Measurements from ENCODE around the gene TMEM9. TPM values are rescaled to one million over a fixed set of nuclear protein-coding genes. Genes with fewer than 3 reads are reported as not detected.

The TMEM9 gene
- polyA plus RNA-seq, 3 donors: 13.6 to 43.6 (median 22.4) TPM

DNA sequence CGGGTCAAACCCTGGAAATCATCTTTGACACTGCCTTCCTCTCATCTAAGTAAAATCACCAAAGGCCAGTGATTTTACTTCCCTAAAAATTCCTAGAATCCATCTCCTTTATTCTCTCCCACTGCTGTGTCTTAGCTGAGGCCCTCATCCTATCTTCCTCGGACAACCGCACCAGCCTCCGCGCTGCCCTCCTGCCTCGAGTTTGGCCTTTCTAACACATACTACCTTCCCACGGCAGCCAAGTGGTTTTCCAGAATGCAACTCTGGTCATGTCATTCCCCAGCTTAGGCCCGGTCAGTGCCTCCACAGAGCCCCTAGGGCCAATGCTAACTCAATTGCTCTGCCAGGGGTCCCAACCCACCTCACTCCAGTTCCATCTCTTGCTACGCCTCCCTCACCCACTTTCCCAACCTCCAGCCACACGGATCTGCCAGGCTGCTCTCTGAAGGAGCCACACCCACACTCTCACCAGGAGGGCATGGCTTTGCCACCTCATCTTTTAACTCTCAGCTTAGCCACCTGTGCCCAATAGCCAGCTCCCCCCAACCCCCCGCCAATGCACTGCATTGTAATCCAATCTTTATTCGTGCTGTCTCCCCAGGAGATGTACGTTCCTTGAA, 6.8 kb downstream of the TMEM9 start:
- Histone ChIP-seq H4K20me1 (ENCODE audit: insufficient read depth, low read length) (no peaks in the 10 kb centered on the region), H3K27ac (ENCODE audit: low read depth in 1 of 2, low read length in 2 of 2) (no peak overlapping the region), H3K79me2 (ENCODE audit: insufficient read depth, low read length) (no peaks in the 10 kb centered on the region), H3K36me3 (replicated peaks in 1 of 2; ENCODE audit: control insufficient read depth in 1 of 2, insufficient read depth in 2 of 2, low read length in 2 of 2) (peaks cover 66 to 93% of the 10 kb centered on the region in 2 donors), H3K9ac (ENCODE audit: insufficient read depth, low read length, poor library complexity, severe bottlenecking) (no peak overlapping the region), H3K27me3 (ENCODE audit: control insufficient read depth in 2 of 2, insufficient read depth in 2 of 2, low read length in 2 of 2) (no peaks in the 10 kb centered on the region), H2AFZ (ENCODE audit: insufficient read depth, low read depth, low read length, poor library complexity, severe bottlenecking) (no peak overlapping the region), H3K4me3 (replicated peaks in 1 of 3; ENCODE audit: low read depth in 2 of 3, low read length in 3 of 3) (no peak overlapping the region), H3K4me1 (ENCODE audit: control insufficient read depth in 1 of 2, insufficient read depth in 2 of 2, low read length in 2 of 2) (no peaks in the 10 kb centered on the region), H3K4me2 (replicated peaks; ENCODE audit: extremely low read depth, low read length, poor library complexity, severe bottlenecking) (no peak overlapping the region), H3K9me3 (replicated peaks in 1 of 2; ENCODE audit: control insufficient read depth in 1 of 2, insufficient read depth in 1 of 2, low read length in 2 of 2) (no peaks in the 10 kb centered on the region)
- WGBS (ENCODE audit: insufficient coverage): 88% methylated on average over 12 of the region's 13 CpGs
- TF ChIP-seq, protein P1, sequence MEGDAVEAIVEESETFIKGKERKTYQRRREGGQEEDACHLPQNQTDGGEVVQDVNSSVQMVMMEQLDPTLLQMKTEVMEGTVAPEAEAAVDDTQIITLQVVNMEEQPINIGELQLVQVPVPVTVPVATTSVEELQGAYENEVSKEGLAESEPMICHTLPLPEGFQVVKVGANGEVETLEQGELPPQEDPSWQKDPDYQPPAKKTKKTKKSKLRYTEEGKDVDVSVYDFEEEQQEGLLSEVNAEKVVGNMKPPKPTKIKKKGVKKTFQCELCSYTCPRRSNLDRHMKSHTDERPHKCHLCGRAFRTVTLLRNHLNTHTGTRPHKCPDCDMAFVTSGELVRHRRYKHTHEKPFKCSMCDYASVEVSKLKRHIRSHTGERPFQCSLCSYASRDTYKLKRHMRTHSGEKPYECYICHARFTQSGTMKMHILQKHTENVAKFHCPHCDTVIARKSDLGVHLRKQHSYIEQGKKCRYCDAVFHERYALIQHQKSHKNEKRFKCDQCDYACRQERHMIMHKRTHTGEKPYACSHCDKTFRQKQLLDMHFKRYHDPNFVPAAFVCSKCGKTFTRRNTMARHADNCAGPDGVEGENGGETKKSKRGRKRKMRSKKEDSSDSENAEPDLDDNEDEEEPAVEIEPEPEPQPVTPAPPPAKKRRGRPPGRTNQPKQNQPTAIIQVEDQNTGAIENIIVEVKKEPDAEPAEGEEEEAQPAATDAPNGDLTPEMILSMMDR (IDR thresholded peaks at IDR 0.05): no peak
- no peaks in the 10 kb centered on the region for H3K9me3 Mint-ChIP-seq
- H3K27me3 Mint-ChIP-seq (ENCODE audit: low read depth in 3 of 3): peaks cover 0 to 2% (median 1%) of the 10 kb centered on the region in 3 donors
- intact Hi-C loops (cut with micrococcal nuclease): no loop called here
- H3K36me3 Mint-ChIP-seq: peaks cover 76 to 83% of the 10 kb centered on the region in 2 donors
- peak overlapping the region in 2 of 7 donors; percentile 37 to 43 for H3K27ac Mint-ChIP-seq
- no peak for DNase-seq
- peaks cover under 1% of the 10 kb centered on the region for H3K4me1 Mint-ChIP-seq
- no peak overlapping the region for H3K4me3 Mint-ChIP-seq

DNA sequence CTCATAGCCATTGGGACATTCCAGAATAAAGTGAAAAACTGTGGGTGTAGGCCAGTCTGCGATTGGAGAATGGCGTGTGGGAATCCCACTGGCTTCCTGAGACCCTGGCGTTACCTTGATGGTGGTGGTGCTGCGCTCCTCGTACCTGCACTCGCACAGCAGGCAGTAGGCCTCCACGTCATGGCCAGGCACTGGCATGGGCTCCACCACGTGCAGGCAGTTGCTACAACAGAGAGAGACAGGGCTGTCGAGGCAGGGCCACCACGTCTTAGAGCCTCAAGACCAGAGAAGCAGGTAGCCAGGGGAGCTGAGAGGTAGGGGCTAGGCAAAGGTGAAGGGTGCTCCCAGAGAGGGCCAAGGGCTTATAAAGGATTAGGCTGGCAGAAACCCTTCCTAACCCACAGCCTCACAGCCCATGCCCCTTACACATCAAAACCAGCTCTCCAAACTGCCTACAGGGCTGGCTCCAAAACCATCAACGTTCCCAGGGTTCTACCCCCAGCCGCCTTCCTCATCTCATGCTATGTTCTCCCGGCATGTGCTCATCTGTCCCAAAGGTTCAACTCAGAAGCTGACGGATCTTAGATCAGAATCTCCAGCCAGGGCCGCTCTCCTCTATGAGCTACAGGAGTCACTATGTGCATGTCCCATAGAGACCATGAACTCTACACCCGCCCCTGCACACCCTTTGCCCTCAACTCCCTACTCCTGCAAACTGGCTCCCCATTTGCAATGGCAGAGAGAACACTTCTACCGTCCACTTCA, 7.5 kb downstream of the TMEM9 start:
- Histone ChIP-seq H2AFZ (ENCODE audit: insufficient read depth, low read depth, low read length, poor library complexity, severe bottlenecking) (no peak overlapping the region), H3K4me2 (replicated peaks; ENCODE audit: extremely low read depth, low read length, poor library complexity, severe bottlenecking) (no peak overlapping the region), H3K27me3 (ENCODE audit: control insufficient read depth in 2 of 2, insufficient read depth in 2 of 2, low read length in 2 of 2) (no peaks in the 10 kb centered on the region), H3K36me3 (replicated peaks in 1 of 2; ENCODE audit: control insufficient read depth in 1 of 2, insufficient read depth in 2 of 2, low read length in 2 of 2) (peaks cover 72 to 97% of the 10 kb centered on the region in 2 donors), H3K27ac (ENCODE audit: low read depth in 1 of 2, low read length in 2 of 2) (no peak overlapping the region), H3K79me2 (ENCODE audit: insufficient read depth, low read length) (no peaks in the 10 kb centered on the region), H3K9me3 (replicated peaks in 1 of 2; ENCODE audit: control insufficient read depth in 1 of 2, insufficient read depth in 1 of 2, low read length in 2 of 2) (no peaks in the 10 kb centered on the region), H3K4me1 (ENCODE audit: control insufficient read depth in 1 of 2, insufficient read depth in 2 of 2, low read length in 2 of 2) (no peaks in the 10 kb centered on the region), H4K20me1 (ENCODE audit: insufficient read depth, low read length) (no peaks in the 10 kb centered on the region), H3K9ac (ENCODE audit: insufficient read depth, low read length, poor library complexity, severe bottlenecking) (no peak overlapping the region), H3K4me3 (replicated peaks in 1 of 3; ENCODE audit: low read depth in 2 of 3, low read length in 3 of 3) (no peak overlapping the region)
- DNase-seq: no peak
- TF ChIP-seq, protein P1 (IDR thresholded peaks at IDR 0.05): no peak
- intact Hi-C loops (cut with micrococcal nuclease): no loop called here
- H3K27me3 Mint-ChIP-seq (ENCODE audit: low read depth in 3 of 3): peaks cover 0 to 2% (median 1%) of the 10 kb centered on the region in 3 donors
- peaks cover 82 to 90% of the 10 kb centered on the region in 2 donors for H3K36me3 Mint-ChIP-seq
- WGBS (ENCODE audit: insufficient coverage): 98% methylated on average over 16 of the region's 17 CpGs
- no peak overlapping the region for H3K27ac Mint-ChIP-seq
- H3K4me1 Mint-ChIP-seq: no peaks in the 10 kb centered on the region
- H3K9me3 Mint-ChIP-seq: no peaks in the 10 kb centered on the region
- H3K4me3 Mint-ChIP-seq: no peak overlapping the region
